CD14-positive monocyte (primary cell): ENCODE data around the gene RFX4. TPM values are rescaled to one million over a fixed set of nuclear protein-coding genes. Genes with fewer than 3 reads are reported as not detected.

ENCODE experiments used
- DNase-seq, 3 donors: peaks; one replicate each; pipeline ENCODE4 v3.0.0-alpha.2; 2011 to 2022
- H2AFZ ChIP-seq: 2 replicates; pipeline ENCODE4 v1.6.0; 2012; ENCODE audit warnings: mild to moderate bottlenecking, low read depth, low read length, inconsistent platforms; ENCODE audit not compliant: insufficient read depth, poor library complexity, severe bottlenecking
- H3K27ac ChIP-seq, 2 donors: 1 replicate in 1 of 2; 2 replicates in 1 of 2; pipeline ENCODE4 v1.5.1; 2012 to 2013; ENCODE audit warnings: low read length in 2 of 2, control low read depth in 1 of 2, inconsistent platforms in 1 of 2, low read depth in 1 of 2, mild to moderate bottlenecking in 1 of 2
- H3K27me3 ChIP-seq, 2 donors: one replicate each; pipeline versions ENCODE4 v1.6.0 to v1.6.1; 2011 to 2013; ENCODE audit warnings: low read length in 2 of 2; ENCODE audit not compliant: control insufficient read depth in 2 of 2, insufficient read depth in 2 of 2
- H3K36me3 ChIP-seq, 2 donors: replicated peaks in 1 of 2; 1 replicate in 1 of 2; 2 replicates in 1 of 2; pipeline versions ENCODE4 v1.5.1 to v1.6.1; 2012 to 2013; ENCODE audit warnings: low read length in 2 of 2, control low read depth in 1 of 2, inconsistent platforms in 1 of 2, mild to moderate bottlenecking in 1 of 2; ENCODE audit not compliant: insufficient read depth in 2 of 2, control insufficient read depth in 1 of 2
- H3K4me1 ChIP-seq, 2 donors: 1 replicate in 1 of 2; 2 replicates in 1 of 2; pipeline versions ENCODE4 v1.5.1 to v1.6.1; 2012 to 2013; ENCODE audit warnings: low read length in 2 of 2, control low read depth in 1 of 2, inconsistent platforms in 1 of 2, mild to moderate bottlenecking in 1 of 2, moderate library complexity in 1 of 2; ENCODE audit not compliant: insufficient read depth in 2 of 2, control insufficient read depth in 1 of 2
- H3K4me2 ChIP-seq: replicated peaks from 2 replicates; pipeline ENCODE3; 2012; ENCODE audit warnings: low read length, moderate library complexity, mild to moderate bottlenecking; ENCODE audit not compliant: poor library complexity, severe bottlenecking; ENCODE audit errors: extremely low read depth
- H3K4me3 ChIP-seq, 3 experiments: fragments of 200-600 bp in 1 of 3; sonication (generic) in 1 of 3; replicated peaks in 1 of 3; 1 replicate in 2 of 3; 2 replicates in 1 of 3; pipeline ENCODE4 v1.5.1; 2011 to 2013; ENCODE audit warnings: low read length in 3 of 3, mild to moderate bottlenecking in 3 of 3, control low read depth in 2 of 3, low read depth in 2 of 3, inconsistent platforms in 1 of 3, moderate library complexity in 1 of 3
- H3K79me2 ChIP-seq: 2 replicates; pipeline ENCODE4 v1.6.0; 2012; ENCODE audit warnings: mild to moderate bottlenecking, control low read depth, inconsistent platforms, low read length, moderate library complexity; ENCODE audit not compliant: insufficient read depth
- H3K9ac ChIP-seq: 2 replicates; pipeline ENCODE4 v1.6.0; 2017; ENCODE audit warnings: low read length, mild to moderate bottlenecking; ENCODE audit not compliant: insufficient read depth, poor library complexity, severe bottlenecking
- H3K9me3 ChIP-seq, 2 donors: replicated peaks in 1 of 2; 1 replicate in 1 of 2; 2 replicates in 1 of 2; pipeline versions ENCODE4 v1.5.1 to v1.6.1; 2012 to 2013; ENCODE audit warnings: low read length in 2 of 2, control low read depth in 1 of 2; ENCODE audit not compliant: control insufficient read depth in 1 of 2, insufficient read depth in 1 of 2
- H4K20me1 ChIP-seq: 2 replicates; pipeline ENCODE4 v1.6.0; 2012; ENCODE audit warnings: mild to moderate bottlenecking, low read length, control low read depth, moderate library complexity; ENCODE audit not compliant: insufficient read depth
- H3K27ac Mint-ChIP-seq, 7 donors: one replicate each; pipeline ENCODE4 v1.8.0; 2020; ENCODE audit warnings: mild to moderate bottlenecking in 7 of 7, mixed read lengths in 7 of 7, moderate library complexity in 6 of 7, inconsistent platforms in 2 of 7
- H3K27me3 Mint-ChIP-seq, 3 donors: one replicate each; pipeline ENCODE4 v1.8.0; 2021 to 2022; ENCODE audit warnings: low read depth in 3 of 3, mild to moderate bottlenecking in 3 of 3, mixed read lengths in 3 of 3, moderate library complexity in 3 of 3, inconsistent platforms in 1 of 3
- H3K36me3 Mint-ChIP-seq, 2 donors: one replicate each; pipeline ENCODE4 v1.8.0; 2020; ENCODE audit warnings: mixed read lengths in 2 of 2, inconsistent platforms in 1 of 2, mild to moderate bottlenecking in 1 of 2
- H3K4me1 Mint-ChIP-seq: one replicate; pipeline ENCODE4 v1.8.0; 2020; ENCODE audit warnings: mild to moderate bottlenecking, mixed read lengths
- H3K4me3 Mint-ChIP-seq, 2 donors: one replicate each; pipeline ENCODE4 v1.8.0; 2020; ENCODE audit warnings: mild to moderate bottlenecking in 2 of 2, mixed read lengths in 2 of 2, moderate library complexity in 1 of 2
- H3K9me3 Mint-ChIP-seq, 7 donors: one replicate each; pipeline ENCODE4 v1.8.0; 2020 to 2022; ENCODE audit warnings: mixed read lengths in 7 of 7, mild to moderate bottlenecking in 6 of 7, moderate library complexity in 6 of 7, inconsistent platforms in 2 of 7
- WGBS: methylation state at CpG from one replicate; pipeline ENCODE4 v1.1.5; 2013; ENCODE audit warnings: missing lambda C conversion rate; ENCODE audit not compliant: insufficient coverage; 5-methylcytosine and 5-hydroxymethylcytosine counted together
- intact Hi-C, 2 donors: fragments of 100-400 bp; cut with micrococcal nuclease; formaldehyde crosslinking; loops; one replicate each; pipeline versions ENCODE4 v1.15.0 to v1.15.1; 2023
- polyA plus RNA-seq, 3 donors: library from polyadenylated mRNA; depleted of rRNA in 1 of 3; unstranded in 2 of 3; stranded (reverse) in 1 of 3; fragments of 300-500 nt in 2 of 3; fragments of >200 nt in 1 of 3; fragmentation: Illumina TruSeq in 2 of 3; gene quantifications; 1 replicate in 2 of 3; 2 replicates in 1 of 3; pipeline ENCODE4 v1.2.3, GENCODE V29; 2012 to 2021
- TF ChIP-seq, protein P1 (sequence below): fragments of 200-600 bp; IDR thresholded peaks from one replicate; pipeline ENCODE4 v1.8.0; 2022; ENCODE audit warnings: antibody characterized with exemption, mild to moderate bottlenecking

Gene RFX4
- polyA plus RNA-seq, 3 donors = not detected

DNA sequence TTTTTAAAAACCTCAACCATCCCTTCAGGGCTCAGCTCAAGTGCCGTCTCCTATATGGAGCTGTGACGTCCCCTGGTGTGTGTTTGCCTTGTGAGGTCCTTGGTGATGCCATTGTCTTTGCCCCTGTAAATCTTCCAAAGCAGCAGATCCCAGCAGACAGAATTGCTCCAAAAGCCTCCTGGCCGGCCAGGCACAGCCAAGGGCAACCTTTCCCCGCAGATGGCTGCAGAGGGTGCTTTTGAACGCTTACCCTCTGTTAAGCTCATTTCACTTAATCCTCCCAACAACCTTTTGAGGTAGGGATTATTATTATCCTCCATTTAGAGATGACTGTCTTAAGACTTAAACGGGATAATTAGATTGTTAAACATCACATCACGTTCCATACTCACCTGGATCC, 51.4 kb downstream of the RFX4 start:
- no peak for DNase-seq

GRCh38 chr12:106643000-106643399, 60.2 kb downstream of the RFX4 start:
- Histone ChIP-seq H3K36me3 (no peaks in the 10 kb centered on the region), H2AFZ (no peak overlapping the region), H3K4me2 (no peak overlapping the region), H3K4me1 (no peaks in the 10 kb centered on the region), H3K4me3 (no peak overlapping the region), H3K27me3 (peaks cover 0 to 6% of the 10 kb centered on the region in 2 donors), H3K79me2 (no peaks in the 10 kb centered on the region), H3K27ac (no peak overlapping the region), H3K9me3 (no peaks in the 10 kb centered on the region), H4K20me1 (no peaks in the 10 kb centered on the region), H3K9ac (no peak overlapping the region)
- Mint-ChIP-seq H3K27ac (no peak overlapping the region), H3K27me3 (peaks cover 6 to 8% (median 7%) of the 10 kb centered on the region in 3 donors), H3K36me3 (no peaks in the 10 kb centered on the region), H3K4me1 (no peaks in the 10 kb centered on the region), H3K9me3 (peaks cover 0 to 2% (median 1%) of the 10 kb centered on the region in 7 donors), H3K4me3 (peak overlapping the region in 1 of 2 donors; percentile 26)
- intact Hi-C loops = no loop called here
- DNase-seq = no peak
- TF ChIP-seq, protein P1, sequence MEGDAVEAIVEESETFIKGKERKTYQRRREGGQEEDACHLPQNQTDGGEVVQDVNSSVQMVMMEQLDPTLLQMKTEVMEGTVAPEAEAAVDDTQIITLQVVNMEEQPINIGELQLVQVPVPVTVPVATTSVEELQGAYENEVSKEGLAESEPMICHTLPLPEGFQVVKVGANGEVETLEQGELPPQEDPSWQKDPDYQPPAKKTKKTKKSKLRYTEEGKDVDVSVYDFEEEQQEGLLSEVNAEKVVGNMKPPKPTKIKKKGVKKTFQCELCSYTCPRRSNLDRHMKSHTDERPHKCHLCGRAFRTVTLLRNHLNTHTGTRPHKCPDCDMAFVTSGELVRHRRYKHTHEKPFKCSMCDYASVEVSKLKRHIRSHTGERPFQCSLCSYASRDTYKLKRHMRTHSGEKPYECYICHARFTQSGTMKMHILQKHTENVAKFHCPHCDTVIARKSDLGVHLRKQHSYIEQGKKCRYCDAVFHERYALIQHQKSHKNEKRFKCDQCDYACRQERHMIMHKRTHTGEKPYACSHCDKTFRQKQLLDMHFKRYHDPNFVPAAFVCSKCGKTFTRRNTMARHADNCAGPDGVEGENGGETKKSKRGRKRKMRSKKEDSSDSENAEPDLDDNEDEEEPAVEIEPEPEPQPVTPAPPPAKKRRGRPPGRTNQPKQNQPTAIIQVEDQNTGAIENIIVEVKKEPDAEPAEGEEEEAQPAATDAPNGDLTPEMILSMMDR = no peak
- WGBS = 81% methylated on average over 4 of the region's 5 CpGs

More for the DNA sequence above, 51.4 kb downstream of the RFX4 start:
- TF ChIP-seq, protein P1 = no peak
- Histone ChIP-seq H2AFZ (no peak overlapping the region), H3K4me3 (no peak overlapping the region), H3K36me3 (no peaks in the 10 kb centered on the region), H3K27me3 (peaks cover 0 to 1% of the 10 kb centered on the region in 2 donors), H3K4me2 (no peak overlapping the region), H3K4me1 (no peaks in the 10 kb centered on the region), H3K9ac (no peak overlapping the region), H3K9me3 (no peaks in the 10 kb centered on the region), H4K20me1 (no peaks in the 10 kb centered on the region), H3K79me2 (no peaks in the 10 kb centered on the region), H3K27ac (no peak overlapping the region)
- Mint-ChIP-seq H3K4me3 (no peak overlapping the region), H3K9me3 (peaks cover 0 to 3% (median 0%) of the 10 kb centered on the region in 7 donors), H3K36me3 (no peaks in the 10 kb centered on the region), H3K27ac (no peak overlapping the region), H3K4me1 (no peaks in the 10 kb centered on the region), H3K27me3 (peaks cover 4 to 21% (median 8%) of the 10 kb centered on the region in 3 donors)
- 95% methylated on average over 3 of the region's 7 CpGs for whole genome bisulfite sequencing
- intact Hi-C loops = no loop called here
